Fibroblast of pulmonary artery (primary cell): ENCODE data around the gene FBXO48.

Experiments used
- DNase-seq: peaks from one replicate; pipeline ENCODE4 v3.0.0-alpha.2; 2010; ENCODE audit warnings: low read depth
- H3K4me3 ChIP-seq: replicated peaks from 2 replicates; pipeline ENCODE4 v1.5.1; 2011; ENCODE audit warnings: low read depth, mild to moderate bottlenecking, control low read depth, low read length, moderate library complexity
- TF ChIP-seq, protein P1 (sequence below): IDR thresholded peaks from 2 replicates; pipeline ENCODE4 v1.5.1; 2011; ENCODE audit warnings: mild to moderate bottlenecking, control low read depth, low read length, inconsistent platforms; ENCODE audit errors: missing control alignments

Gene FBXO48

DNA sequence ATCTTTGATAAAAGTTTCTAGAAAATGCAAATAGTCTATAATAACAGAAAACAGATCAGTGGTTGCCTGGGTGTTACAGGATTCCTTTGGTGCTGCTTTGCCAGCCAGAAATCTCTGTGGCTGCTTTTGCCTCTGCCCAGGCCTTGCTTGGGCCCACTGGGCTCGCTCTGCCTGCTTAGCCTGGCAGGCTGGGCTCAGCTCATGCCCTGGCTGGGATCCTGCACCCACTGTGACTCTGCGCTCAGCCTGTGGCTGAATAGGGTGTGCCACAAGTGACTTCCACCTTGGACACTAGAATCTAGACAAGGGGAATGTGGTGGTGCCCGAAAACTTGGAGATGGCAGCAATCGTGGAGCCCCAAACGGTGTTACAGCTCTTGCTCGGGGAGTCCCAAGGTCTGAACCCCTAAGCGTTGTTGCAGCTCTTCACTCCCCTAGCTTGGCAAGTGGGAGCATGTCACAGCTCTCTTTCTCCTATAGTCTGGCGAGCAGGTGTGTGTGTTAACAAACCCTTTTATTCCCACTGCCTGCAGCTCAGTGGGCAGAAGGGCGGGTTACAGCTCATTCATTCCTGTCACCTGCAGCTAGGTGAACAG is 50.9 kb downstream of the FBXO48 start:
- H3K4me3 ChIP-seq = no peak overlapping the region
- TF ChIP-seq, protein P1, sequence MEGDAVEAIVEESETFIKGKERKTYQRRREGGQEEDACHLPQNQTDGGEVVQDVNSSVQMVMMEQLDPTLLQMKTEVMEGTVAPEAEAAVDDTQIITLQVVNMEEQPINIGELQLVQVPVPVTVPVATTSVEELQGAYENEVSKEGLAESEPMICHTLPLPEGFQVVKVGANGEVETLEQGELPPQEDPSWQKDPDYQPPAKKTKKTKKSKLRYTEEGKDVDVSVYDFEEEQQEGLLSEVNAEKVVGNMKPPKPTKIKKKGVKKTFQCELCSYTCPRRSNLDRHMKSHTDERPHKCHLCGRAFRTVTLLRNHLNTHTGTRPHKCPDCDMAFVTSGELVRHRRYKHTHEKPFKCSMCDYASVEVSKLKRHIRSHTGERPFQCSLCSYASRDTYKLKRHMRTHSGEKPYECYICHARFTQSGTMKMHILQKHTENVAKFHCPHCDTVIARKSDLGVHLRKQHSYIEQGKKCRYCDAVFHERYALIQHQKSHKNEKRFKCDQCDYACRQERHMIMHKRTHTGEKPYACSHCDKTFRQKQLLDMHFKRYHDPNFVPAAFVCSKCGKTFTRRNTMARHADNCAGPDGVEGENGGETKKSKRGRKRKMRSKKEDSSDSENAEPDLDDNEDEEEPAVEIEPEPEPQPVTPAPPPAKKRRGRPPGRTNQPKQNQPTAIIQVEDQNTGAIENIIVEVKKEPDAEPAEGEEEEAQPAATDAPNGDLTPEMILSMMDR = no peak
- DNase-seq = no peak

GRCh38 chr2:68415521-68415920 is 51.6 kb downstream of the FBXO48 start:
- no peak for DNase-seq

GRCh38 chr2:68414876-68415275 is 52.2 kb downstream of the FBXO48 start:
- H3K4me3 ChIP-seq = no peak overlapping the region
- DNase-seq = no peak
- TF ChIP-seq, protein P1 = no peak

More at GRCh38 chr2:68415521-68415920, 51.6 kb downstream of the FBXO48 start:
- H3K4me3 ChIP-seq = no peak overlapping the region
- TF ChIP-seq, protein P1 = no peak

DNA sequence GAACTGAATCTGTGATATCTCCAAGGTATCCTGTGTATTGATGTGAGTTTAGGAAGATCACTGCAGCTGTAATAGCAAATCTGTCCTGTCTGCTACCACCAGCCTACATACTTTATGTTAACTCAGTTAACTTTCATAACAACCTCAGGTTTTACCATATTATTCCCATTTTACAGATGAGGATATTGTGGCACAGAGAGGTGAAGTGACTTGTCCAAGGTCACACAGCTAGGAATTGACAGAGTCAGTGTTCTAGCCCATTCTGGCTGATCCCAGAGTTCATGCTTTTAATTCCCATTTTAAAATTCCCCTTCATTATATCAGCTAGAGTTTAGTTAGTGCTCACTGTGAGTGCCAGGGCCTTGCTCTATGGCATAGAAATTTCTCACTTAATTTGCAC is 52.6 kb downstream of the FBXO48 start:
- no peak for DNase-seq
- TF ChIP-seq, protein P1 = no peak
- no peak overlapping the region for H3K4me3 ChIP-seq

- no peak for DNase-seq
- H3K4me3 ChIP-seq = no peak overlapping the region
- TF ChIP-seq, protein P1 = no peak
Observed at GRCh38 chr2:68413466-68413865, 53.6 kb downstream of the FBXO48 start.

DNA sequence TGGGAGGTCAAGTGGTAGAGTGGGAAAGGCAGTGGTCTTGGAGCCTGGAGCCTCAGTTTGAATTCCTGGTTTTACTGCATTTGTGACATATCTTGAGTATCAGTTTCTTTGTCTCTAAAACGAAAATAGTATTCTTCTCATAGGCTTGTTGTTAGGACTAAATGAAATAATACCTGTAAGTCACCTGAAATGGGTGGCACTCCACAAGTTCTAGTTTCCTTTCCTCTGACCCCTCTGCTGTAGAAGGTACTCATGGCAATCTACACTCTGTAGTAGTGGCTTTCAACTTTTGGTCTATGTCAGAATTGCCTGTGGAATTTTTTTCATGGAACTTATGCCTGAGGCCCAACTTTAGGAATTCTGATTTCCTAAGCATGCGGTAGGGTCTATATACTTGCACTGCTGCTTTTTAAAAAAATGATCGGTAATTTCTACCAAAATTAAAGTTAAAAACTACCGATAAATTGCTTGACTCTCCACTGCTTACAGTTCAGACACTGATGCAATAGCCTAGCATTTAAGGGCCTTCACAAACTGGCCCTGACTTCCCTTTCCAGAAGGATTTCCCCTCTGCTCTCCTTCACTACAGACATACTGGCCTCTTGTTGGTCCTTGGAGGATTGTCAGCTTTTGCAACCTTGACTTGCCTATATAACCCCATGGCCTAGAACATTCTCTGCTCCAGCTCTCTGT is 54.8 kb downstream of the FBXO48 start:
- DNase-seq = no peak
- H3K4me3 ChIP-seq = no peak overlapping the region
- TF ChIP-seq, protein P1 = no peak
